KBM-7 (cell line): ENCODE data around the gene CDC42EP2.
"Not testable (repeated sequence)": the region's sequence is repeated elsewhere in the genome, so short reads cannot be mapped to it uniquely, and the experiment has no call there.

ENCODE experiments used
- DNase-seq: peaks from one replicate; pipeline ENCODE4 v3.0.0-alpha.2; 2015
- in situ Hi-C: fragments of 300-500 bp; cut with MboI; formaldehyde crosslinking; loops from 2 replicates; pipeline ENCODE4 v1.14.3; 2020; ENCODE audit warnings: low sequenced_read_pairs, low pct_unique_long_range_greater_than_20kb, mixed read lengths

Gene CDC42EP2

DNA sequence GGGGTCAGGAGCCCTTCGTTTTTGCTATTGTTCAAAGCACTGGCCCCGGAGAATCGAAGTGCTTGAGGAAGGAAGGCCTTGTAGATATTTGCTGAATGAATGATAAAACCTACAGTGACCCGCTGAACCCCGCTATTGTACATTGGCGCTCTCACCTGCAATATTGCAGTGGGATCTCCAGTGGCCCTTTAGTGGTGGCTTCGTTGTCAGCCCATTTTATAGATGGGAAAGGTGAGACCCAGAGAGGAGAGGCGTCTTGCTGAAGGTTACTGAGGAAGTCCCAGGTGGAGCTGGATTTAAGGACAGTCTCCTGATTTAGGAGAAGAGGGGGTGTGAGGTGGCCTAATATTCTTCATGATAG is 1.2 kb downstream of the CDC42EP2 start:
- DNase-seq: no peak
- in situ Hi-C loops: no loop called here

- no peak for DNase-seq
- in situ Hi-C loops: no loop called here
Measured at GRCh38 chr11:65316227-65317024, 1.8 kb downstream of the CDC42EP2 start.

- in situ Hi-C loops: no loop called here
- no peak for DNase-seq
Measured at GRCh38 chr11:65317025-65317786, 2.5 kb downstream of the CDC42EP2 start.

DNA sequence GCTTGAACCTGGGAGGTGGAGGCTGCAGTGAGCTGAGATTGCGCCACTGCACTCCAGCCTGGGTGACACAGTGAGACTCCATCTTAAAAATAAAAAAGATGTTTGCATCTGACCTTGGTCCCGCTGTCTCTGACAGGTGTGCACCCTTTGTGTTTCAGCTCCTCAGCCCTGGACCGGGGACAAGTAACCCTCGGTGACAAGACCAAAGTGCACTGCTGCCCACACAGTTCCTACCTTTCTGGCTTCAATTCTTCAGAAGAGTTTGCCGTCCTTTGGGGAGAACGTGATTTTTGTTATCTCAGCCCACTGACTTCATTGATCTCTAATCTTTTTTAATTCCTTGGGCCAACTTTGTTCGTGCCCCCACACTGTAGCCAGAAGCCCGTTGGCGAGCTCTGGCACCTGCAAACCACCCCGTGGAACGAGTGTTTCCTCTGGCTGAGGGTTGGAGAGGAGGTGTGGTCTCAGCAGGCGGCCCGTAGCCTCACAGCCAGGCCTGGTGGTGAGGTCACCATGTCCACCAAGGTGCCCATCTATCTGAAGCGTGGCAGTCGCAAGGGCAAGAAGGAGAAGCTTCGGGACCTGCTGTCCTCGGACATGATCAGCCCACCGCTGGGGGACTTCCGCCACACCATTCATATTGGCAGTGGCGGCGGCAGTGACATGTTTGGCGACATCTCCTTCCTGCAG is 5.9 kb downstream of the CDC42EP2 start:
- no peak for DNase-seq
- in situ Hi-C loops: no loop called here

DNA sequence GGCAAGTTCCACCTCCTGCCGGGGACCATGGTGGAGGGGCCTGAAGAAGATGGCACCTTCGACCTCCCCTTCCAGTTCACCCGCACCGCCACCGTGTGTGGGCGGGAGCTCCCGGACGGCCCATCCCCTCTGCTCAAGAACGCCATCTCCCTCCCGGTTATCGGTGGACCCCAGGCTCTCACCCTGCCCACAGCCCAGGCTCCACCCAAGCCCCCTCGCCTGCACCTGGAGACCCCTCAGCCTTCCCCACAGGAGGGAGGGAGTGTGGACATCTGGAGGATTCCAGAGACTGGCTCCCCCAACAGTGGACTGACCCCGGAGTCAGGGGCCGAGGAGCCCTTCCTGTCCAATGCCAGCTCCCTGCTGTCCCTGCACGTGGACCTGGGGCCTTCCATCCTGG is 6.4 kb downstream of the CDC42EP2 start:
- in situ Hi-C loops: no loop called here
- DNase-seq: no peak

- in situ Hi-C loops: no loop called here
- DNase-seq: no peak
Measured at GRCh38 chr11:65321828-65322485, 7.3 kb downstream of the CDC42EP2 start.

DNA sequence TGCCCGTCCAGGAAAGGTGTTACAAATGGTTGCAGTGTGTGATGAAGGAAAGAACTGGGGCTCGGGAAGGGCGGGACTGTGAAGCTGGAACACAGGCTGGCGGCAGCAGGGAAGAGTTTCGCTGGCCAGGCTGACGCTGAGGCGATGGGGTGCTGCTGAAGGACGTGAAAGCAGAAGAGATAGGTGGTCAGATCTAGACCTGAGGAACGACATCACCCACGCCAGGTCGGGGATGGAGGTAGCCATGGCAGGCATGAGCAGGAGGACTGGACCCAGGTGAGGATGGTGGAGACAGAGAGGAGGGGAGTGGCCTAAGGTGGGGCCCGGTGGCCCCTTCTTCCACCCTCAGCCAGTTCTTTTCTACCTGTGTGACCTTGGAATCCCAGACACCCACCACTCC is 9.1 kb downstream of the CDC42EP2 start:
- no peak for DNase-seq
- in situ Hi-C loops: no loop called here

DNA sequence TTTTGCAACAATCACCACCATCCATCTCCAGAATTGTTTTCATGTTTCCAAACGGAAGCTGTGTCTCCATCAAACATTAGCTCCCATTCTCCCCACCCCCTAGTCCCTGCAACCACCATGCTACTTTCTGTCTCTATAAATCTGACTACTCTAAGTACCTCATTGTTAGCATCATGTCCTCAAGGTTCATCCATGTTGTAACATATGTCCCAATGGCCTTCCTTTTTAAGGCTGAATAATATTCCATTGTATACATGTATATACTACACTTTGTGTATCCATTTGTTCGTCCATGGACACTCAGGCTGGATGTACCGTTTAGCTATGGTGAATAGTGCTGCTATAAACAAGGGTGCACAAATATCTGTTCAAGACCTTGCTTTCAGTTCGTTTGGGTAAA is 10.8 kb downstream of the CDC42EP2 start:
- no peak for DNase-seq
- in situ Hi-C loops: no loop called here

DNA sequence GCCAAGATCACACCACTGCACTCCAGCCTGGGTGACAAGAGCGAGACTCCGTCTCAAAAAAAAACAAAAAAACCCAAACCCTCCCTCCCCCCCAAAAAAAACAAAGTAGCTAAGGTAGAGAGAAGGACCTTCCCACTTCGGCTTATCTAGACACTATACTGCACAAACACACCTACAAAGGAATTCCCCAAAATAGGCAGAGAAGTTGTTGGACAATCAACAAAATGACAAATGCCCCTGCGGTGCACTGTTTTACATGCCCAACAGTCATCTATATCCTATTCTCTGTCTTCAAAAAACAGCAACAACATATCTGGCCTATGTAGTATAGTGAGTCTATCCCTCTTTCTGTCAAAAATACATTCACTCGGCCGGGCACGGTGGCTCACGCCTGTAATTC is 12.4 kb downstream of the CDC42EP2 start:
- in situ Hi-C loops: no loop called here
- DNase-seq: no peak

- in situ Hi-C loops: no loop called here
- DNase-seq: no peak
Measured at GRCh38 chr11:65329478-65329877, 14.8 kb downstream of the CDC42EP2 start.

GRCh38 chr11:65329944-65330403 is 15.3 kb downstream of the CDC42EP2 start:
- peak; percentile 90 for DNase-seq
- in situ Hi-C loops: no loop called here

DNA sequence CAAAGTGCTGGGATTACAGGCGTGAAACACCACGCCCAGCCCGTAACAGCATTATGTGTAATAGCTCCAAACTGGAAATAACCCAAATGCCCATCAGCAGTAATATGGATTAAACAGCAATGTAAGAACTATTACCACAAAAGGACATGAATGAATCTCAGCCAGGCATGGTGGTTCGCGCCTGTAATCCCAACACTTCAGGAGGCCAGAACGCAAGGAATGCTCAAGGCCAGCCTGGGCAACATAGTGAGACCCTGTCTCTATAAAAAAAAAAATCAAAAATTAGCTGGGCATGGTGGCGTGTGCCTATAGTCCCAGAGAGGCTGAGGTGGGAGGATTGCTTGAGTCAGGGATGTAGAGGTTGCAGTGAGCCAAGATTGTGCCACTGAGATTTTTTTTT is 15.9 kb downstream of the CDC42EP2 start:
- in situ Hi-C loops: no loop called here
- DNase-seq: no peak

- in situ Hi-C loops, DNase-seq: not testable (repeated sequence)
Measured at GRCh38 chr11:65332591-65332990, 17.9 kb downstream of the CDC42EP2 start.

DNA sequence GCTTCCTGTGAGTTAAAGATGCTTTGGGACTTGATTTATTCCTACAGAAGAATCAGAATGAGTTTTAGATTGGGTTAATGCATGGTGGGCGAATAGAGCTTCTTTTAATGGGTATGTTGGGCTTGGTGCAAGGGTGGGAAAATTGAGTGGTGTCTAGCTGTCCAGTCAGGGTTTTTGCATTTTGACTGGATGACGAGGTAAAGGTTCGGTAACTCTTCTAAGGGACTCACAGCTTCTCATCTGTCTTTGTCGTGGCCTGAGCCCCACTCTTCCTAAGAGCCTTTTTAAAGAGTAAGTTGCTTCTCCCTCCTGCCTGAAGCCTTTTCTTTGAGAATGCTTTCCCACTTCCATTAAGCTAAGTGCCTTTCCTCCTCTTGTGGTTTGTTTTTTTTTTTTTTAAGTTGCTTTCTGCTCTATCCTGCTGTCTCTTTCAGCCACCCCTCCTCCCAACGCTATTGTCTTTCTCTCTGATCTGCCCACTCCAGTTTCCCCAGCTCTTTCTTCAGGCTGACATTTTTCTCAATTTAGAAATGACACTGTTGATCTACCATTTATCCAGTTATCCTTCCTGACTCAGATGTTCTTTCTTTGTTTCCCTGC is 20.1 kb downstream of the CDC42EP2 start:
- DNase-seq: no peak
- in situ Hi-C loops: no loop called here

- in situ Hi-C loops: no loop called here
- no peak for DNase-seq
Measured at GRCh38 chr11:65338676-65339075, 24.0 kb downstream of the CDC42EP2 start.

DNA sequence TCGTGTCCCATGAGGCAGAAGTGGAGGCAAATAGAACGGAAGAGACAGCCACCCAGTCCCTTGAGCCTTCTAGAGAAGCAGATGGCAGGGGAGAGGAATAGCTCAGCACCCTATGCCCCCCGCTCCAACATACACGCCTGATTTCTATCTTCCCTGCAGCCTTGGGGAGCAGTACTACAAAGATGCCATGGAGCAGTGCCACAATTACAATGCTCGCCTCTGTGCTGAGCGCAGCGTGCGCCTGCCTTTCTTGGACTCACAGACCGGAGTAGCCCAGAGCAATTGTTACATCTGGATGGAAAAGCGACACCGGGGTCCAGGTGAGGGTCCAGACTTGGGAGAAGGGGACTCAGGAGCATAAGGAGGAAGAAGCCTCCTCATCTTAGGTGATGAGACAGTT is 25.6 kb downstream of the CDC42EP2 start:
- no peak for DNase-seq
- in situ Hi-C loops: no loop called here

GRCh38 chr11:65341856-65342255 is 27.2 kb downstream of the CDC42EP2 start:
- in situ Hi-C loops: no loop called here

GRCh38 chr11:65351511-65351910 is 36.8 kb downstream of the CDC42EP2 start:
- in situ Hi-C loops: no loop called here
- no peak for DNase-seq

More at GRCh38 chr11:65341856-65342255, 27.2 kb downstream of the CDC42EP2 start:
- DNase-seq: no peak

DNA sequence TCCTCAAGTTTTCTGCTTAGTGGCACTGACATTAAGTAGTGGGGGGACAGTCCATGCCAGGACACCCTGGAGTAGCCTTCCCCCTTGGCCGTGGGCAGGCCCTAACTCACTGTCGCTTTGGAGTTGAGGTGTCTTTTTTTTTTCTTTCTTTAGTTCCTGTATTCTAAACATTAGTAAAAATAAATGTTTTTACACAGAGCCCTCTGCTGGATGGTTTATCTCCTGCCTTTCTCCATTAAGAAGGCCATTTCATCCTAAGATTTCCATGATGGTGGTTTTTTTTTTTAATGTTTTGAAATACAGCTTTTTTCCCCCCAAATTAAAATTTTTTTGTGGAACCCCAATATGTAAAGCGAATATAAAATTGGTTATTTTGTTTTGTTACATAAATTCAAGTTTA is 38.1 kb downstream of the CDC42EP2 start:
- peak; percentile 51 for DNase-seq
- in situ Hi-C loops: no loop called here
